OCI-LY7 (cell line): ENCODE measurements around the gene TM9SF1.

ENCODE experiments used
- EZH2phosphoT487 ChIP-seq: fragments of 200-600 bp; sonication (generic); IDR thresholded peaks from 2 replicates; pipeline ENCODE4 v1.6.1; 2018; ENCODE audit warnings: low read depth, borderline replicate concordance, mild to moderate bottlenecking, mixed run types, antibody characterized with exemption, low read length, moderate library complexity, mixed read lengths
- TF ChIP-seq, protein P1 (sequence below): fragments of 200-600 bp; sonication (generic); conservative IDR thresholded peaks from 2 replicates; pipeline ENCODE4 v1.5.1; 2014; ENCODE audit warnings: mild to moderate bottlenecking, antibody characterized with exemption, low read length, moderate library complexity, mixed read lengths

DNA sequence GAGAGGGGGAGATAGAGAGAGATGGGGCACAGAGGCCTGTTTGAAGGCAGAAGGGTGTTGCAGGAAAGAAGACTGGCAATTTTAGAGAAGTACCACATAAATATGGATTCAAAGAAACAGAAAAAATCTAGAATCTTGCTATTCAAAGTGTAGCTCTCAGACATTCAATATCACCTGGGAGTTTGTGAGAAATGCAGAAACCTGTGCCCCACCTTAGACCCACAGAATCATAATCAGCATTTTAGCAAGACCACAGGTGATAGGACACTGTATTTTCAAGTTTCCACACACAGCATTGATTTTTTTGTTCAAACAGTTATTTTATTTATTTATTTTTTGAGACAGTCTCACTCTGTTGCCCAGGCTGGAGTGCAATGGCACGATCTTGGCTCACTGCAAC is 33.7 kb upstream of the TM9SF1 start:
- TF ChIP-seq, protein P1, sequence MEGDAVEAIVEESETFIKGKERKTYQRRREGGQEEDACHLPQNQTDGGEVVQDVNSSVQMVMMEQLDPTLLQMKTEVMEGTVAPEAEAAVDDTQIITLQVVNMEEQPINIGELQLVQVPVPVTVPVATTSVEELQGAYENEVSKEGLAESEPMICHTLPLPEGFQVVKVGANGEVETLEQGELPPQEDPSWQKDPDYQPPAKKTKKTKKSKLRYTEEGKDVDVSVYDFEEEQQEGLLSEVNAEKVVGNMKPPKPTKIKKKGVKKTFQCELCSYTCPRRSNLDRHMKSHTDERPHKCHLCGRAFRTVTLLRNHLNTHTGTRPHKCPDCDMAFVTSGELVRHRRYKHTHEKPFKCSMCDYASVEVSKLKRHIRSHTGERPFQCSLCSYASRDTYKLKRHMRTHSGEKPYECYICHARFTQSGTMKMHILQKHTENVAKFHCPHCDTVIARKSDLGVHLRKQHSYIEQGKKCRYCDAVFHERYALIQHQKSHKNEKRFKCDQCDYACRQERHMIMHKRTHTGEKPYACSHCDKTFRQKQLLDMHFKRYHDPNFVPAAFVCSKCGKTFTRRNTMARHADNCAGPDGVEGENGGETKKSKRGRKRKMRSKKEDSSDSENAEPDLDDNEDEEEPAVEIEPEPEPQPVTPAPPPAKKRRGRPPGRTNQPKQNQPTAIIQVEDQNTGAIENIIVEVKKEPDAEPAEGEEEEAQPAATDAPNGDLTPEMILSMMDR: no peak
- TF ChIP-seq EZH2phosphoT487: no peak
